Testis (tissue), 3 donors: ENCODE results near the gene MON1B. TPM values are rescaled to one million over a fixed set of nuclear protein-coding genes. Genes with fewer than 3 reads are reported as not detected.
A peak's percentile ranks its signal among the peaks of the same experiment; 100 is the strongest.

ENCODE experiments used
- DNase-seq: peaks from one replicate; pipeline ENCODE4 v3.0.0-alpha.2; 2019
- H3K27ac ChIP-seq, 2 donors: fragments of 200-600 bp; sonication (generic); one replicate each; pipeline ENCODE4 v1.5.1; 2019
- H3K27me3 ChIP-seq: fragments of 200-600 bp; sonication (generic); one replicate; pipeline ENCODE4 v1.5.1; 2019
- H3K36me3 ChIP-seq: fragments of 200-600 bp; sonication (generic); one replicate; pipeline ENCODE4 v1.5.1; 2017; ENCODE audit warnings: low read depth; ENCODE audit errors: missing control alignments
- H3K4me1 ChIP-seq: fragments of 200-600 bp; sonication (generic); one replicate; pipeline ENCODE4 v1.5.1; 2019
- H3K4me3 ChIP-seq, 2 donors: fragments of 200-600 bp; sonication (generic); one replicate each; pipeline ENCODE4 v1.5.1; 2017 to 2019
- H3K9me3 ChIP-seq: fragments of 200-600 bp; sonication (generic); one replicate; pipeline ENCODE4 v1.5.1; 2017
- CTCF ChIP-seq, 3 experiments: fragments of 450-650 bp in 2 of 3; fragments of 200-600 bp in 1 of 3; sonication (generic) in 1 of 3; IDR thresholded peaks; one replicate each; pipeline ENCODE4 v1.5.1; 2016 to 2019; ENCODE audit warnings: antibody characterized with exemption in 3 of 3, mild to moderate bottlenecking in 2 of 3, moderate library complexity in 1 of 3
- POLR2A ChIP-seq: fragments of 450-650 bp; IDR thresholded peaks from one replicate; pipeline ENCODE4 v1.6.1; 2017; ENCODE audit warnings: antibody characterized with exemption, mild to moderate bottlenecking, moderate library complexity
- WGBS, 2 donors: methylation state at CpG; one replicate each; pipeline ENCODE4 v1.1.5; 2018; 5-methylcytosine and 5-hydroxymethylcytosine counted together
- intact Hi-C: fragments of 100-400 bp; cut with DNase I; formaldehyde crosslinking; loops from one replicate; pipeline ENCODE4 v1.15.1; 2023; ENCODE audit warnings: low total_unique reads
- polyA plus RNA-seq: library from polyadenylated mRNA; stranded (reverse); fragments of 350-450 nt; fragmentation: Illumina TruSeq; extraction: RNeasy Lipid Tissue Mini Kit (QIAGEN cat#74804); gene quantifications from one replicate; pipeline ENCODE4 v1.2.3, GENCODE V29; 2014; ENCODE audit warnings: low read depth, low replicate concordance; ENCODE audit not compliant: insufficient read depth
- total RNA-seq, 2 donors: library from RNA; depleted of rRNA; stranded (reverse); fragments of >200 nt; gene quantifications; one replicate each; pipeline ENCODE4 v1.2.3, GENCODE V29; 2016

Gene MON1B
- total and polyA plus RNA-seq, 3 donors from 2014 or later = 18.6 to 30.5 (median 25.4) TPM

- intact Hi-C loops = no loop called here
- Histone ChIP-seq H3K27ac (no peak overlapping the region), H3K9me3 (no peaks in the 10 kb centered on the region), H3K4me3 (no peak overlapping the region), H3K27me3 (no peaks in the 10 kb centered on the region), H3K36me3 (no peaks in the 10 kb centered on the region), H3K4me1 (no peaks in the 10 kb centered on the region)
- 13 to 18% methylated on average over 6 of the region's 6 CpGs for WGBS, 2 donors
- TF ChIP-seq CTCF (IDR thresholded peaks at IDR 0.05) = peak; percentile 13 to 61 (median 56)
- TF ChIP-seq POLR2A = no peak
- DNase-seq = peak; percentile 80
Observed at GRCh38 chr16:77169650-77170236, 21.2 kb upstream of the MON1B start.

- H3K4me1 ChIP-seq = no peaks in the 10 kb centered on the region
- no peaks in the 10 kb centered on the region for H3K9me3 ChIP-seq
- DNase-seq = no peak
- no peaks in the 10 kb centered on the region for H3K36me3 ChIP-seq
- H3K27me3 ChIP-seq = no peaks in the 10 kb centered on the region
- H3K27ac ChIP-seq = no peak overlapping the region
- no peak overlapping the region for H3K4me3 ChIP-seq
- 31 to 40% methylated on average over 4 of the region's 4 CpGs for WGBS, 2 donors
- intact Hi-C loops = no loop called here
- TF ChIP-seq CTCF (IDR thresholded peaks at IDR 0.05) = no peak
- TF ChIP-seq POLR2A = no peak
Observed at GRCh38 chr16:77170805-77171204, 20.2 kb upstream of the MON1B start.

GRCh38 chr16:77171745-77172635 lies 19.0 kb upstream of the MON1B start:
- Histone ChIP-seq H3K9me3 (no peaks in the 10 kb centered on the region), H3K4me3 (no peak overlapping the region), H3K36me3 (no peaks in the 10 kb centered on the region), H3K27ac (no peak overlapping the region), H3K27me3 (no peaks in the 10 kb centered on the region), H3K4me1 (no peaks in the 10 kb centered on the region)
- DNase-seq = peak; percentile 62
- TF ChIP-seq POLR2A (no peak), CTCF (IDR thresholded peaks at IDR 0.05) (peak; percentile 64 to 80 (median 76))
- 51 to 69% methylated on average over 5 of the region's 5 CpGs for WGBS, 2 donors
- intact Hi-C loops = no loop called here

GRCh38 chr16:77172951-77173350 lies 18.0 kb upstream of the MON1B start:
- Histone ChIP-seq H3K27me3 (no peaks in the 10 kb centered on the region), H3K4me1 (no peaks in the 10 kb centered on the region), H3K36me3 (no peaks in the 10 kb centered on the region), H3K4me3 (no peak overlapping the region), H3K27ac (no peak overlapping the region), H3K9me3 (no peaks in the 10 kb centered on the region)
- TF ChIP-seq CTCF (IDR thresholded peaks at IDR 0.05) (no peak), POLR2A (no peak)
- intact Hi-C loops = no loop called here
- DNase-seq = no peak
